Pancreas (tissue), 10 donors: ENCODE measurements around the gene DHTKD1. TPM values are rescaled to one million over a fixed set of nuclear protein-coding genes. Genes with fewer than 3 reads are reported as not detected.
A peak's percentile ranks its signal among the peaks of the same experiment; 100 is the strongest.

ENCODE experiments used
- ATAC-seq, 4 donors: fragments of 200-7000 bp; cut with Tn5 transposase; one replicate each; pipeline versions ENCODE4 v1.8.0 to v1.9.1; 2020; ENCODE audit warnings: mild to moderate bottlenecking in 4 of 4, moderate library complexity in 4 of 4
- DNase-seq, 6 donors: peaks; one replicate each; pipeline ENCODE4 v3.0.0-alpha.2; 2020
- FAIRE-seq: peaks from 2 replicates; lab custom pipeline; 2012; peaks lifted over from hg19 to GRCh38; lab: Jason Lieb, UNC
- H3K27ac ChIP-seq, 4 donors: fragments of 200-600 bp; sonication (generic); 1 replicate in 3 of 4; 2 replicates in 1 of 4; pipeline versions ENCODE4 v1.5.0 to v1.8.0; 2020
- H3K27me3 ChIP-seq, 4 donors: fragments of 200-600 bp; one replicate each; pipeline ENCODE4 v1.8.0; 2021
- H3K36me3 ChIP-seq, 3 donors: fragments of 200-600 bp; sonication (generic) in 1 of 3; one replicate each; pipeline versions ENCODE4 v1.5.0 to v1.8.0; 2020 to 2021
- H3K4me1 ChIP-seq, 3 donors: fragments of 200-600 bp; one replicate each; pipeline ENCODE4 v1.8.0; 2021
- H3K4me3 ChIP-seq, 4 donors: fragments of 200-600 bp; sonication (generic) in 2 of 4; one replicate each; pipeline versions ENCODE4 v1.5.0 to v1.8.0; 2020 to 2021
- H3K9me3 ChIP-seq, 4 donors: fragments of 200-600 bp; one replicate each; pipeline ENCODE4 v1.8.0; 2021
- CTCF ChIP-seq, 4 donors: fragments of 200-600 bp; sonication (generic) in 3 of 4; IDR thresholded peaks; one replicate each; pipeline versions ENCODE4 v1.5.0 to v1.8.0; 2021; ENCODE audit warnings: antibody characterized with exemption in 4 of 4
- WGBS, 2 donors: extraction: QIAGEN DNeasy Blood & Tissue Kit; methylation state at CpG; one replicate each; pipeline ENCODE4 v1.1.7; 2013; 5-methylcytosine and 5-hydroxymethylcytosine counted together
- intact Hi-C, 3 donors: fragments of 100-400 bp; cut with DNase I; formaldehyde crosslinking; loops; one replicate each; pipeline versions ENCODE4 v1.11.1 to v1.14.2; 2022
- polyA plus RNA-seq, 2 donors: library from polyadenylated mRNA; stranded (reverse); fragments of 200-250 nt; gene quantifications; one replicate each; pipeline ENCODE4 v1.2.3, GENCODE V29; 2013
- total RNA-seq, 6 donors: library from RNA; stranded (reverse); fragmentation: NEBNext Ultra II Directional in 4 of 6; extraction: Animal tissue kit (Norgen Biotek cat#: 25700) in 4 of 6; gene quantifications; one replicate each; pipeline versions ENCODE4 v1.2.1 to v1.2.4, GENCODE V29; 2021 to 2023
- donor health status: healthy with polysubstance abuse.
- donor health status: DM: no; HTN: no; CAD: no; lungs with moderate emphysema.
- donor health status: DM: no; HTN: no; CAD: no.
- donor health status: control.
- donor health status: control.
- donor health status: Bipolar disorder and iron deficiency.
- donor health status: DM: yes; HTN: yes; CAD: no.
- donor health status: DM: no; HTN: no; CAD: no.
- donor health status: DM: no; HTN: no; CAD: no.
- donor health status: DM: yes; HTN: yes; CAD: no.

Gene DHTKD1
- total and polyA plus RNA-seq, 8 donors = 9.6 to 25.1 (median 20.6) TPM

GRCh38 chr10:12042409-12042796 lies 26.4 kb upstream of the DHTKD1 start:
- no peak for TF ChIP-seq CTCF (IDR thresholded peaks at IDR 0.05)
- Histone ChIP-seq H3K9me3 (no peaks in the 10 kb centered on the region), H3K27me3 (no peaks in the 10 kb centered on the region), H3K36me3 (no peaks in the 10 kb centered on the region), H3K4me3 (peak overlapping the region; percentile 88 to 99 (median 94)), H3K27ac (peak overlapping the region; percentile 95 to 100 (median 99)), H3K4me1 (peaks cover 0 to 13% (median 7%) of the 10 kb centered on the region in 3 donors)
- intact Hi-C loops = no loop called here
- DNase-seq = peak in 2 of 6 donors; percentile 63 to 74
- no peak for FAIRE-seq
- peak; percentile 1 to 19 (median 15) for ATAC-seq
- 1% methylated on average over 23 to 31 of the region's 31 CpGs for WGBS, 2 donors

DNA sequence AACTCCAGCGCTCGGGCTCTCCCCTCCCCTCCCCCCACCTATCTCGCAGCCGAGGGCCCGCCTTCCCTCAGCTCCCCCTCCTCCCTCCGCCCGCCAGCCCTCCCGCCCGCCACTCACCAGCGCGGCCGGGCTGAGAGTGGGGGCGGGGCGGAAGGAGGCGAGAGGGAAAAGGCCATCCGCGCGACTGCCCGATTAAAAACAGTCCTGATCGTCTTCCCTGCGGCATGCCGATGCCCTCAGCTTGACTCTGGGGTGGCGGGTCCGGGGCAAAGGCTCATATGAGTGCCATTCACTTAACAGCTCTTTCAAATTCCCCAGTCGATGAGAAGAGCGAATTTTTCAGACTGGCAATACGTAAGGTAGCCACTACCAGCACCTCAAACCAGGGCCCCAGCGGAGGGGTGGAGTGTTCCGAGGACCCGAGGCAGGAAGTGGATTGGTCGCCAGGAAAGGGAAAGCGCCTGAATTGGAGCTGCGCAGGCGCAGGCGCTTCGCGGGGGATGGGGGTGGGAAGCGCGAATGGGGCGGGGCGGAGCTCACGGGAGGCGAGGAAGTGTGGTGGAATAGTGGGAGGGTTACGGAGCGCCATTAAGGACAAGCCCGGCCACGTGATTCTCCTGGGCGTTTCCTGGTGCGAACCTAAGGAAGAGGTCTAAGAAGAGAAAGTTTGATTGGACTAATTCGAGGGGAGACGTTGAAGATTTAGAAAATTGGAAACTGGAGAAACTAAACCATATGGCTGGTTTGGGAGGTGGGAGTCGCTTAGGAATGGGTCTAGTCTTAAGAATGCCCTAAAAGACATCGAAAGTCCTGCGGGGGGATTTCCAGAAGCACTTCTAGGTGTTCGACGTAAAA lies 25.7 kb upstream of the DHTKD1 start, which contains the start of gene UPF2:
TSS of gene UPF2 (minus strand) at position 13 of the 855 bp plus-strand sequence. CDS start 7,386 bp downstream, outside the sequence.
- FAIRE-seq = peak; percentile 26
- H3K4me3 ChIP-seq = peak within 1 kb of the TSS; percentile 88 to 99 (median 94)
- no peaks in the 10 kb centered on the region for H3K9me3 ChIP-seq
- 2 to 3% methylated on average over 46 to 56 of the region's 56 CpGs for WGBS, 2 donors
- H3K27me3 ChIP-seq = no peaks in the 10 kb centered on the region
- DNase-seq = peak; percentile 98 to 99 (median 98)
- H3K4me1 ChIP-seq = peaks cover 0 to 13% (median 7%) of the 10 kb centered on the region in 3 donors
- peak within 1 kb of the TSS; percentile 95 to 100 (median 99) for H3K27ac ChIP-seq
- no peak for TF ChIP-seq CTCF (IDR thresholded peaks at IDR 0.05)
- peak; percentile 92 to 97 (median 95) for ATAC-seq
- intact Hi-C loops = no loop called here
- no peaks in the 10 kb centered on the region for H3K36me3 ChIP-seq

GRCh38 chr10:12045596-12045995 lies 23.2 kb upstream of the DHTKD1 start:
- no peak for TF ChIP-seq CTCF (IDR thresholded peaks at IDR 0.05)
- Histone ChIP-seq H3K36me3 (no peaks in the 10 kb centered on the region), H3K27ac (no peak overlapping the region), H3K4me3 (no peak overlapping the region), H3K4me1 (peaks cover 0 to 6% (median 2%) of the 10 kb centered on the region in 3 donors), H3K9me3 (no peaks in the 10 kb centered on the region), H3K27me3 (no peaks in the 10 kb centered on the region)
- intact Hi-C loops = no loop called here
- ATAC-seq (no peak), DNase-seq (no peak), FAIRE-seq (no peak)
- WGBS, 2 donors = 74 to 79% methylated on average over 5 of the region's 5 CpGs

DNA sequence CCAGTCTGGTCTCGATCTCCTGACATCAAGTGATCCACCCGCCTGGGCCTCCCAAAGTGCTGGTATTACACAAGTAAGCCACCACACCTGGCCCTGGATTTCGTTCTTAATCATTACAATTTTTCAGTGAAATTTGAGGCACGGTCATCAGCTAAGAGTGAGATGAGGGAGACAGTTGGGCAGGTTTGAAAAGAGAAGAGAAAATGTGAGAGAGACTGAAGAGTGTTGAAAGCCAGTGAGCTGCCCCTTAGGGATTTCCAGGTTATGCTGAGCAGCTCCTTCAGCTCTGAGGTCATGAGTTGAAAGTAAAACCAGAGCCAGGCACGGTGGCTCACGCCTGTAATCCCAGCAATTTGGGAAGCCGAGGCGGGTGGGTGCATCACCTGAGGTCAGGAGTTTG lies 20.2 kb upstream of the DHTKD1 start:
- Histone ChIP-seq H3K4me3 (no peak overlapping the region), H3K9me3 (no peaks in the 10 kb centered on the region), H3K27ac (no peak overlapping the region), H3K36me3 (no peaks in the 10 kb centered on the region), H3K4me1 (no peaks in the 10 kb centered on the region), H3K27me3 (no peaks in the 10 kb centered on the region)
- WGBS, 2 donors = 77 to 89% methylated on average over 8 of the region's 8 CpGs
- ATAC-seq (no peak), FAIRE-seq (no peak), DNase-seq (no peak)
- TF ChIP-seq CTCF (IDR thresholded peaks at IDR 0.05) = no peak
- intact Hi-C loops = no loop called here

DNA sequence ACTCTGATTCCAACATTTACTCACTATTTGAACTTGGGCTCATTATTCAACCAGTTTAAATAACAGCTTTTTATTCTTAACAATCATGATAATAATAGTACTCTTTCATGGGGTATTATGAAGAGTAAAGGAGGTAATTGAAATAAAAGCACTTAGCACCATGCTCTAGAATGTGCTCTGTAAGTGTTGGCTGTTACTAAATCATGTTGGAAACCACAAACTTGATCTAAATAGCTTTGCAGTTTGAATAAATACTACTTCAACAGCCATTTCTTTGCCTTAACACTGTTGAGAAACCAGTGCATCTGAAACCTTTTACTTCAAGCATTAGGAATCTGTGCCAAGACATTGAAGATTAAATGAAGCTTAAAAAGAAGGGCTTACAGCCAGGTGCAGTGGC lies 18.2 kb upstream of the DHTKD1 start:
- Histone ChIP-seq H3K27me3 (no peaks in the 10 kb centered on the region), H3K4me3 (no peak overlapping the region), H3K27ac (no peak overlapping the region), H3K36me3 (no peaks in the 10 kb centered on the region), H3K9me3 (no peaks in the 10 kb centered on the region), H3K4me1 (peaks cover 5 to 8% (median 5%) of the 10 kb centered on the region in 3 donors)
- no peak for TF ChIP-seq CTCF (IDR thresholded peaks at IDR 0.05)
- FAIRE-seq (no peak), DNase-seq (no peak), ATAC-seq (no peak)
- intact Hi-C loops = no loop called here
